Progenitor cell of endocrine pancreas (in vitro differentiated cells): ENCODE data around the gene SEC23A. TPM values are rescaled to one million over a fixed set of nuclear protein-coding genes. Genes with fewer than 3 reads are reported as not detected.
A peak's percentile ranks its signal among the peaks of the same experiment; 100 is the strongest.

ENCODE experiments used
- DNase-seq: peaks from one replicate; pipeline ENCODE4 v3.0.0; 2021; ENCODE audit warnings: low spot score; ENCODE audit not compliant: unreplicated experiment
- H3K27ac Mint-ChIP-seq: 2 replicates; pipeline ENCODE4 v1.8.0; 2021; ENCODE audit warnings: mild to moderate bottlenecking, moderate library complexity, mixed read lengths
- H3K27me3 Mint-ChIP-seq: 2 replicates; pipeline ENCODE4 v1.8.0; 2021; ENCODE audit warnings: mixed read lengths
- H3K36me3 Mint-ChIP-seq: 2 replicates; pipeline ENCODE4 v1.8.0; 2022; ENCODE audit warnings: mixed read lengths; ENCODE audit not compliant: insufficient read depth
- H3K4me1 Mint-ChIP-seq: 2 replicates; pipeline ENCODE4 v1.8.0; 2021; ENCODE audit warnings: low read depth, mixed read lengths
- H3K4me3 Mint-ChIP-seq: 2 replicates; pipeline ENCODE4 v1.8.0; 2021; ENCODE audit warnings: low read depth, mild to moderate bottlenecking, moderate library complexity, mixed read lengths
- H3K9me3 Mint-ChIP-seq: 2 replicates; pipeline ENCODE4 v1.8.0; 2021; ENCODE audit warnings: low read depth, mixed read lengths
- total RNA-seq: library from RNA; stranded (reverse); gene quantifications from 2 replicates; pipeline ENCODE4 v1.2.1, GENCODE V29; 2021
- TF ChIP-seq, protein P1 (sequence below): fragments of 200-600 bp; sonication (generic); IDR thresholded peaks from one replicate; pipeline ENCODE4 v1.5.0; 2021; ENCODE audit warnings: antibody characterized with exemption, mild to moderate bottlenecking; ENCODE audit not compliant: unreplicated experiment

SEC23A gene
- total RNA-seq, 1 donor from 2014 or later: 69.5 TPM

DNA sequence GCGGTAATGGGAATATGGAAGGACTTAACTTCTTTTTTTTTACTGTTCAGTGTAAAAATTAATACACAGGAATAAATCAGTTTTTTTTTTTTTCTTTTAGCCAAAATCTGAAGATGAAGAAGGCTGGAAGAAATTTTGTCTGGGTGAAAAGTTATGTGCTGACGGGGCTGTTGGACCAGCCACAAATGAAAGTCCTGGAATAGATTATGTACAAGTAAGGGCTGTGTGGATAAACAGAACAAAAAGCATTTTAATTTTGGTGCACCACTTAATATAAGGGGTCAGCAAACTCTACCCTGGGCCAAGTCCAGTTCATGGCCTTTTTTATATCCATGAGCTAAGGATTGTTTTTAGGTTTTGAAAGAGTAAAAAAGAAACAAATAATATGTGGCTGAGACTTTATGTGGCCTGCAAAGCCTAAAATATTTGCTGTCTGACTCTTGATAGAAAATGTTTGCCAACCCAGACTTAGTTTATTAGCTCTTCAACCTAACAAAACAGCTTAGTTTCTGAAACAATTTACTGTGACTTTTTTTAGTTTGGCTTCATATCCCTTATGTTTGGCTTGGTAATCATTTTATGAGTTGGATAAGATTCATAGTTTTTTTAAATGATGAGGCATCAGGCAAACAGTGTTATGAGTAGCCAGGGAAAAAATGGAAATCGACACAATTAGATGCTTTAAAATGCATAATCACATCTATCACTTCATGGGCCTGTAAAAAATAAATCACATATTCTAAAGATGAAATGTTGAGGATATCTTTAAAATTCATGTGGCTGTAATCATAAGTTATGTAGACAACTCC lies 19.5 kb upstream of the SEC23A start:
- no peak for DNase-seq
- TF ChIP-seq, protein P1, sequence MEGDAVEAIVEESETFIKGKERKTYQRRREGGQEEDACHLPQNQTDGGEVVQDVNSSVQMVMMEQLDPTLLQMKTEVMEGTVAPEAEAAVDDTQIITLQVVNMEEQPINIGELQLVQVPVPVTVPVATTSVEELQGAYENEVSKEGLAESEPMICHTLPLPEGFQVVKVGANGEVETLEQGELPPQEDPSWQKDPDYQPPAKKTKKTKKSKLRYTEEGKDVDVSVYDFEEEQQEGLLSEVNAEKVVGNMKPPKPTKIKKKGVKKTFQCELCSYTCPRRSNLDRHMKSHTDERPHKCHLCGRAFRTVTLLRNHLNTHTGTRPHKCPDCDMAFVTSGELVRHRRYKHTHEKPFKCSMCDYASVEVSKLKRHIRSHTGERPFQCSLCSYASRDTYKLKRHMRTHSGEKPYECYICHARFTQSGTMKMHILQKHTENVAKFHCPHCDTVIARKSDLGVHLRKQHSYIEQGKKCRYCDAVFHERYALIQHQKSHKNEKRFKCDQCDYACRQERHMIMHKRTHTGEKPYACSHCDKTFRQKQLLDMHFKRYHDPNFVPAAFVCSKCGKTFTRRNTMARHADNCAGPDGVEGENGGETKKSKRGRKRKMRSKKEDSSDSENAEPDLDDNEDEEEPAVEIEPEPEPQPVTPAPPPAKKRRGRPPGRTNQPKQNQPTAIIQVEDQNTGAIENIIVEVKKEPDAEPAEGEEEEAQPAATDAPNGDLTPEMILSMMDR: no peak
- H3K27ac Mint-ChIP-seq: no peak overlapping the region
- peaks cover 7% of the 10 kb centered on the region for H3K36me3 Mint-ChIP-seq
- H3K4me1 Mint-ChIP-seq: no peaks in the 10 kb centered on the region
- H3K4me3 Mint-ChIP-seq: no peak overlapping the region
- H3K27me3 Mint-ChIP-seq: no peaks in the 10 kb centered on the region
- H3K9me3 Mint-ChIP-seq: no peaks in the 10 kb centered on the region

DNA sequence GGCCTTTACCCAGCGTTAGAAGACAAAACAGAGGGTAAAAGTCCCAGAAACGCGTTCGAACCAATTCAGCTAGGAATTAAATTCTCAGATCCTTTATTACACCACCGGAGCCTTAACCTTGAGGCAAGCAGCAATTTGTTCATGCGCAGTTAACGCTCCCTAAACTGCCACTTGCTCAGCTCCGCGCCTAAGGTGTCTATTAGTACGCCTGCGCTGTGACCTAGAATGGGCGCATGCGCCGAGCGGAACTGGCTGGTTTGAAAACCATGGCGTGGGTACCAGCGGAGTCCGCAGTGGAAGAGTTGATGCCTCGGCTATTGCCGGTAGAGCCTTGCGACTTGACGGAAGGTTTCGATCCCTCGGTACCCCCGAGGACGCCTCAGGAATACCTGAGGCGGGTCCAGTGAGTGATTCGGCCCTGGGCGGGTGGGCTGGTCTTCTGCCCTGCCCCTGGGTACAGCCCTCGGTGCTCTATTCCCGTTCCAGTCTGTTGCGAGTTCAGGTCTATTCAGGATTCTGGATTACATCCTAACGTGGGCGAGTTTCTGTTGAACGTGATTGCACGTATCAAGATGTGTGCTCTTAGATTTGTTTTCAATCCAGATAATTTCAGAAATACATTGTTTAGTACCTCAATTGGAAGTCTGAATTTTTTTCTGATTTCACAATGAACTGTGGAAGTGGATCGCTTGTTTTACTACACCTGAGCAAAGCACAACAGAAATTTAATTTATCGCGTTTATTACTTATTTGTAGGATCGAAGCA lies 11.2 kb upstream of the SEC23A start, which contains the start of gene GEMIN2:
GEMIN2 (plus strand) TSS at position 251 of the 766 bp plus-strand sequence; CDS start at position 267, 16 bp downstream.
- peak; percentile 87 for DNase-seq

DNA sequence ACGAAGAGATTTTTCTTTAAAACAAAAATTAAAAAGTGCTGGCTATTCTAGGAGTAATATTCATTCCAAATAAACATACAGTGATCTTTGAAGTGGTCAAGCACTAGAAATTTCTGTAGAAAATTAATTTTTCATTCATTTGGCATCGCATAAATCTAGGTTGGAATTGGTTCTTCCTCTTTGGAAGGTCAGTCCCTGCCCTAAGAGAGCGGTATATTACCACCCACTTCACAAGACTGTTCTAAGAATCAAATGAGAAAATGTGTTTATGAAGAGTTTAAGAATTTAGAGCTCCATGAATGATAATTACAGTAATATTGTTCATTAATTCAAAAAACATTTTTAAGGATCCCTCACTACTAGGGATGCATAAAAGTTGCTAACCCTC lies 10.6 kb upstream of the SEC23A start:
- Mint-ChIP-seq H3K27me3 (no peaks in the 10 kb centered on the region), H3K9me3 (no peaks in the 10 kb centered on the region), H3K4me1 (peaks cover 10% of the 10 kb centered on the region), H3K4me3 (peak overlapping the region; percentile 90), H3K36me3 (peaks cover 5% of the 10 kb centered on the region), H3K27ac (peak overlapping the region; percentile 92)
- DNase-seq: no peak
- TF ChIP-seq, protein P1: no peak

More for the DNA sequence above, 11.2 kb upstream of the SEC23A start, which contains the start of gene GEMIN2:
- no peaks in the 10 kb centered on the region for H3K9me3 Mint-ChIP-seq
- H3K27ac Mint-ChIP-seq: peak within 1 kb of the TSS; percentile 92
- TF ChIP-seq, protein P1: no peak
- H3K4me1 Mint-ChIP-seq: peaks cover 10% of the 10 kb centered on the region
- peaks cover 6% of the 10 kb centered on the region for H3K36me3 Mint-ChIP-seq
- no peaks in the 10 kb centered on the region for H3K27me3 Mint-ChIP-seq
- H3K4me3 Mint-ChIP-seq: peak within 1 kb of the TSS; percentile 90

DNA sequence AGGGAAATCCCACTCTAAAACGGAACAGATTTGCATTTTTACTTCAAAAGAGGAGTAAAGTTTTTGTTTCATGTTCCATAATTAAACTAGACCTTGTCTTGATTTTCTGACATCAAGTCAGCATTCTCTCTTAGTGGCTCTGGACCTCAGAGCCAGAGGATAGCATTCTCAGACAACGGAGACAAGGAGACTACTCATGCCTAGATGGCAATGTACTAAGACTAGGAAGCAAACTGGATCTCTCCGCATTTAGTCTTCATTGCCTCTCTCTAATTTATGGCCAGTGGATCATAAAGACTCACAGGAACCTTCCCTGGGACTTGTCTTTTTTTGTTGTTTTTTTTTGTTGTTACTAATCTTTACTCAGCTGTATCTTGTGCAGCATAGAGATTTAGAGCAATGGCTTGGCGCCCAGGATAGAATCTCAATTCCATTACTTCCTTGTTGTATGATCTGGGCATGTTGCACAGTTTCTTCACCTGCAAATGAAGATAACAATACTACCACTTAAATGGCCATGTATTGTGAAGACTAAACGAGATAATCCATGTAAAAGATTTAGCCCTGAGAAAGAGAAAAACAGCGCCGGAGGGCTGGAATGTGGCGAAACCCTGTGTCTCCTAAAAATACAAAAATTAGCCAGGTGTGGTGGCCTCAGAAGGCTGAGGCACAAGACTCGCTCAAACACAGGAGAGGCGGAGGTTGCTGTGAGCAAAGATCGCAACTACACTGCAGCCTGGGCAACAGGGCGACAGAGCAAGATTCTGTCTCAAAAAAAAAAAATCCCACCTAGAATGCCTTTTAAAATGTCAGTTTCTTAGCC lies 7.1 kb upstream of the SEC23A start:
- no peak for DNase-seq
- no peaks in the 10 kb centered on the region for H3K27me3 Mint-ChIP-seq
- H3K27ac Mint-ChIP-seq: no peak overlapping the region
- H3K9me3 Mint-ChIP-seq: no peaks in the 10 kb centered on the region
- TF ChIP-seq, protein P1: no peak
- peaks cover 10% of the 10 kb centered on the region for H3K4me1 Mint-ChIP-seq
- no peak overlapping the region for H3K4me3 Mint-ChIP-seq
- H3K36me3 Mint-ChIP-seq: no peaks in the 10 kb centered on the region

DNA sequence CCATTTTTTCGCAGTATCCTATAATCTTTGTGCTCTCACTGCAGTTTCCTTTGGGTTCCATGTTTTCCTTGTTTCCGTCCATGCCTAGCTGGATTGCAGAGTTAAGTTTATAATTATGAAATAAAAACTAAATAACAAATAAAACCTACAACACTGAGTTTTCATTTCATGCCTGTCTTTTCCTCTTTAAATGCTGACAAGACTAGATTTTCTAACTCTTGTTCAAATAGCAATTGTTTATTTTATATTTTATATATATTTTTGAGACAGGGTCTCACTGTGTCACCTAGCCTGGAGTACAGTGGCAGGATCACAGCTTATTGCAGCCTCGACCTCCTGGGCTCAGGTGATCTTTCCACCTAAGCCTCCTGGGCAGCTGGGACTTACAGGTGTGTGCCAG lies 5.8 kb upstream of the SEC23A start:
- H3K36me3 Mint-ChIP-seq: no peaks in the 10 kb centered on the region

More for the DNA sequence above, 5.8 kb upstream of the SEC23A start:
- DNase-seq: no peak
- TF ChIP-seq, protein P1: no peak
- H3K4me1 Mint-ChIP-seq: peaks cover 5% of the 10 kb centered on the region
- H3K27ac Mint-ChIP-seq: no peak overlapping the region
- H3K4me3 Mint-ChIP-seq: no peak overlapping the region
- H3K27me3 Mint-ChIP-seq: no peaks in the 10 kb centered on the region
- H3K9me3 Mint-ChIP-seq: no peaks in the 10 kb centered on the region
